Right ventricle myocardium inferior (tissue), 1 donor: ENCODE measurements around the gene SARDH. TPM values are rescaled to one million over a fixed set of nuclear protein-coding genes. Genes with fewer than 3 reads are reported as not detected.
A peak's percentile ranks its signal among the peaks of the same experiment; 100 is the strongest.

Source experiments
- ATAC-seq: fragments of 200-7000 bp; cut with Tn5 transposase; one replicate; pipeline ENCODE4 v1.9.1; 2020; ENCODE audit warnings: mild to moderate bottlenecking, moderate library complexity
- DNase-seq: peaks from one replicate; pipeline ENCODE4 v3.0.0; 2021; ENCODE audit errors: missing footprints
- intact Hi-C: fragments of 100-400 bp; cut with DNase I; formaldehyde crosslinking; loops from one replicate; pipeline ENCODE4 v1.11.0; 2022
- total RNA-seq: library from RNA; stranded (reverse); fragmentation: NEBNext Ultra II Directional; extraction: Animal tissue kit (Norgen Biotek cat#: 25700); gene quantifications from one replicate; pipeline ENCODE4 v1.2.1, GENCODE V29; 2021
- donor health status: DM: no; HTN: yes; CAD: no; lungs with severe emphysema.

The SARDH gene
- total RNA-seq, 1 donor from 2014 or later = 0.41 TPM

DNA sequence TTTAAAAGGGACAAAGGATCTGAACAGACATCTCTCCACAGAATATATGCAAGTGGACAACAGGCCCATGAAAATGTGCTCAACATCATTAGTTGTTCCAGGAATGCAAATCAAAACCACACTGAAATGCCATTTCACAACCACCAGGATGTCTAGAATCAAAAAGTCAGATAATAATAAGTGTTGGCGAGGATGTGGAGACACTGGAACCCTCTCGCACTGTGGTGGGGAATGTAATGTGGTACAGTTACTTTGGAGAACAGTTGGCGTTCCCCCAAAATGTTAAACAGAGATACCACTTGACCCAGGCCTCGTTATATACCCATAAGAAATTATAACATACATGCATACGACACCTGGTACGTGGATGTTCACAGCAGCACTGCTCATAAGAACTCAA is 38.6 kb downstream of the SARDH start:
- DNase-seq = no peak
- intact Hi-C loops = no loop called here
- ATAC-seq = no peak

DNA sequence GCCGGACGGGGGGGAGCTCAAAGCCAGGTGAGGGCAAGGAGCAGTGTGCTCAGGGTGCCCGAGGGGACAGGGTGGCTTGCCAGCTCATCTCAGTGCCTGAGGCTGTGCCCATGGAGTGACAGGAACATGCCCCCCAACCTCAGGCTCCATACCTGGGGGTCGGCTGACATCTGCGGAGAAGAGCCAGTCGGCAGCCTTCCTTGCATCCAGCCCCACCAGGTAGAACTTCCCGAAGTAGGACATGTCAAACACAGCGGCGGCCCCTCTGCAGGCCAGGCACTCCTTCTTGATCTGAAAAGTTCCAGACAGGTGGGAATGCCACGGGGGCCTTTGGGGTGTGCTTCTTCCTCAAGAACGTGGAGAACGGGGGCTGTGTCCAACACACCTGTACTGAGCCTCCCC is 42.1 kb downstream of the SARDH start:
- ATAC-seq (no peak), DNase-seq (peak; percentile 58)
- intact Hi-C loops = no loop called here

DNA sequence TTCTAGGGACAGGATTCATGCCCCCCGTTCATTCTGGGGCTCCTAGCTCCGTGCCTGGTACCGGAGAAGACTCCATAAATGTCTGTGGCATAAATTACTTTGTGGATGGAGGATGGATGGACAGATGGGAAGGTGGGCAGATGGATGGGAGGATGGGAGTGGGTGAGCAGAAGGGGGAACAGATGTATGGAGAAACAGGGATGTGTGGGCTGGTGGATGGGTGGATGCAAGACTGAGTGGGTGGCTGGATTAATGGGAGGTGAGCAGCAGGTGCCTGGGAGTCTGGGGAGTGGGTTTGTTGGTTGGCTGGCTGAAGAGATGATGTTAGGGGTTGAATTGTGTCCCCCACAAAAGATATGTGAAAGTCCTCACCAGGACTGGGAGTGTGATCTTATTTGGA is 43.5 kb downstream of the SARDH start:
- DNase-seq (no peak), ATAC-seq (no peak)
- intact Hi-C loops = no loop called here

DNA sequence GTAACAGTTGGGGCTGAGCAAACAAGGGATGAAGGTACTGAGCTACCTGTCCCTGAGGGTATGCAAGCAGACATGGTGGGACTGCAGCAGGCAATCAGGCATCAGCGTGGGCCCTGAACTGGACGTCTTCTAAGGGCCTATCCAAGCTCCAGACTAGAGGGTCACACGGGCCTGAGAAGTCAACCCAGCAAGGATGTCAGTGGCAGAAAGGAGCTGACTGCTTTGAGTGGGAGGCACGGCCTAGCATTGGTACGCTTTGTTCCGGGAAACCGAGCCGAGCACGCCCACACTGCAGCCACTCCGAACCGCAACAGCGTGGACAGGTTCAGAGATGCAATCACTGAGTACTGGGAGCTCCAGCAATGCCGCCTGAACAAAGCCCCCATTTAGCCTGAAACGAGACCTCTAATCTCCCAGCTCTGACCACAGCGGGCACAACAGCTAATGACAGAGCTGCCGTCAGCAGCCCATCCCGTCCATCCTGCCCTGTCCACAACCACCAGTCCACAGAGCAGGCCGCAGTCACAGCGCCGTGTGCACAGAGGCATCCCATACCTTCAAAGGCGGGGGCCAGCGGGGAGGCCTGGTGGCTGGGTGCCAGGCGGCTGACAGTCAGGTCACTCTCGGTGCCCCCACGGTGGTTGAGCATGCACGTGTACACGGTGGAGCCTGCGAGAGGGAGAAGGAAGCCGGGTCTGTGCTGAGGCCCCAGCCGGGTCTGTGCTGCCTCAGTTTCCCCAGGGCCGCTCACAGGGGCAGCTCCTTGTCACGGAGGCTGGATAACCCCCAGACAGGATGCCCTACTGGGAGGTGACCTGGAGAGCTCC is 44.2 kb downstream of the SARDH start:
- no peak for ATAC-seq
- DNase-seq = peak; percentile 46
- intact Hi-C loops = no loop called here

DNA sequence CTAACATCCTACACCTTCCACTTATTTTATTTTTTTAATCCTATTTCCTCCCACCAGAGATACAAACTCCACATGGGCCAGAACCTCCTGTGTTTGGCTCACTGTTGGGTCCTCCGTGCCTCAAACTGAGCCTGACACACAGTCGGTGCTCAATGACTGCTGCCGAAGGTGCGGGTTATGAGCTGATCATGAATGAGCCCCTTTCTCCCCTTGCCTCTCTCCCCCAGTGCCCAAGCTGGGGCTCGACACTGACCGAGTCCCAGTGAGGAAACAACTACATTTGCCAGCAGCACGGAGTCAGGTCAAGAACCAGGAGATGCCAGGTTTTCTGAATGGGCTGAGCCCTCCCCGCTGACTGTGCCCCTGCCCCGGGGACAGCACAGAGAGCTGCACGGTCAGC is 45.0 kb downstream of the SARDH start:
- peak; percentile 17 for DNase-seq
- ATAC-seq = no peak
- intact Hi-C loops = no loop called here

DNA sequence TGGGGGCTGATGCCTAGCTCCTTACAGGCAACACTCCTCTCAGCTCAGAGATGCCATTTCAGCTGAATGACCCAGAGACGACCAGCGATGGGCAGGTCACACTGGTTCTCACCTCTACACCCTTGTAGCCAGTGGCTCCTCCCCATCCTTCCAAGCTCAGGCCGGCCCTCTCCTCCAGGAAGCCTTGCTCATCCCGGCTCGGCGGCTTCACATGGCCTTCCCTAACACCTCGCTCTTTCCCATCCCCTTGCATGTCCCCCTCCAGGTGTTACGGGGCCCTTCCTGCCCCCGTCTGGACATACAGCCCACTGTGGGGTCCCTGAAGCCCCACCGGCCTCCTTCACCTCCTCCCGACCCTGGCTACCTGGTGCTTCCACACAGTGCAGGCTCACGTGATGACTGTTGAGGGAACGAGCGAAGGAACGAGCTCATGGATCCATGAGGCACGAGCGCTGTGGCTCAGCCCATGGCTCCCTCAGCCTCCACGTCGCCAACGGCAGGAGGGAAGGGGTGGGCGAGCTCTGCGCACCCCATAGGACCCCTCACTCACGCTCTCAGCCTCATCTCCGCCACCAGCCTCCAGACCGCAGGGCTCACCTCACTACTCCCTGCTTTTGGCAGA is 45.7 kb downstream of the SARDH start:
- peak; percentile 60 for DNase-seq
- intact Hi-C loops = no loop called here
- no peak for ATAC-seq

DNA sequence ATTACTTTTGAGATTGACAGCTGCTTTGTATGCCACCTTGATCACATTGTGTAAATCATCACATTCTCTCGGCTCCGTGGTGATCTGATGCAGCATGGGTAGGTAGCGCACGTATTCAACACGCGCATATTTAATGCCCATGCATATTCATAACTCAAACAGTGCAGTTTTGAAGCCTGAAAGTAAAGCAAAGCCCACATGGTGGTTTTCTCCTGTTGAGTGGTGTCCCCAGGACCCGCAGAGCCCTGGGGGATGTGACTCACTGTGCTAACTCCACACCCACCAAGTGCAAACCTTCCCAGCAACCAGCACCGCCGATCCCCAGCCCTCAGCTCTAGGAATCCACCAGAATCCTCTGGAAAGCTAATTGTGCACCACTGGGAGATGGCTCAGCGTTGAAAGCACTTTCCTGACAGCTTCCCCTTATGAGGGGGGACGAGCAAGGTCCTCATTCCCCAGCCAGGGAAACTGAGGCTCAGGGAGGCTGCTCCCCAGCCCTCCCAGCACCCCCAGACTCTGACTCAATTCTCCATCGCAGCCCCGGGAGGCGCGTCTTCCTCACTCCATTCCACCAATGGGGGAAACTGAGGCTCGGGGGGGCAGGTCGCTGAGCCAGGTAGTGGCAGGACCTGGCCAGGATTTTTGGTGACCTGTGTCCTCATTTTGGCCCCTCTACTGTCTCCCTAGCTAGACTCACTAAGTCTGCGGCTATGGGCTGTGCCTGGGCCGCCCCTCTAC is 46.4 kb downstream of the SARDH start:
- intact Hi-C loops = no loop called here
- ATAC-seq (no peak), DNase-seq (peak; percentile 17)

DNA sequence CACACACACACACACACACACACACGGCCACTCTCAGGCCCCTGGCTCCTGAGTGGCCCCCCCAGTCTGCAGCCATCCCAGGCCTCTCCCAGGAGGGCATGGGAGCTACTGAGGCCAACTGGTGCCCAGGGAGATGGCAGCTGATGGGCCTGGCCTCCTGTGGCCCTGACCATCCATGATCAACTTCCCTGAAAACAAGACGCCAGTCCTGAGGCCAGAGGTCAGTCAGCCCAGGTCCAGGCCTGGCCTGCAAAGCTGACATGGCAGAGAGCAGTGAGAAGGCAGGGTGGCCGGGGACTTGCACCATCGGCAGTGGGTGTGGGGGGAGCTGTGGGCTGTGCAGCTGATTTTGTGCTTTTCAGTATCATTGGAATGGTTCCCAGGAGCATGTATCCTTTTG is 47.0 kb downstream of the SARDH start:
- ATAC-seq (no peak), DNase-seq (peak; percentile 64)
- intact Hi-C loops = no loop called here

DNA sequence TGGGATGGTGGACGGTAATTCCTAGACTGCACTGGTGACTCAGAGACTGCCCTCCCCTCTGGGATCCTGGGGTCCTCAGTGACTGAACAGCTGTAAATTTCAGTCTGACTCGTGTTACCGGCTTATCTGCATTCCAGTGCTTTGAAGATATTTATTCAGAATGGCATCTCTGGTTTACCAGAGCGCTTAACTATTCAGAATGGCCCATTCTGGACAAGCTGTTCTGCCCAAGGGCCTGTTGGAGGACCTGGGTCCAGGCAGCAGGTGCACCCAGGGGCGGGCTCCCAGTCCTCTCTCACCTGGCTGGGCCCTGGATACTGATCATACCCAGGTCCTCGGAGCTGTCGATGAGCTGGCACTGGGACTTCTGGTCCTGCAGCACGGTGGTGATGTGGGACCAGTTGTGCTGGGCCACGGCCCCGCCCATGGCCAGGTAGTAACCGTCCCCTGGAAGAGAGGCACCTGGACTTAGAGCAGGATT is 48.0 kb downstream of the SARDH start:
- ATAC-seq (no peak), DNase-seq (peak; percentile 34)

DNA sequence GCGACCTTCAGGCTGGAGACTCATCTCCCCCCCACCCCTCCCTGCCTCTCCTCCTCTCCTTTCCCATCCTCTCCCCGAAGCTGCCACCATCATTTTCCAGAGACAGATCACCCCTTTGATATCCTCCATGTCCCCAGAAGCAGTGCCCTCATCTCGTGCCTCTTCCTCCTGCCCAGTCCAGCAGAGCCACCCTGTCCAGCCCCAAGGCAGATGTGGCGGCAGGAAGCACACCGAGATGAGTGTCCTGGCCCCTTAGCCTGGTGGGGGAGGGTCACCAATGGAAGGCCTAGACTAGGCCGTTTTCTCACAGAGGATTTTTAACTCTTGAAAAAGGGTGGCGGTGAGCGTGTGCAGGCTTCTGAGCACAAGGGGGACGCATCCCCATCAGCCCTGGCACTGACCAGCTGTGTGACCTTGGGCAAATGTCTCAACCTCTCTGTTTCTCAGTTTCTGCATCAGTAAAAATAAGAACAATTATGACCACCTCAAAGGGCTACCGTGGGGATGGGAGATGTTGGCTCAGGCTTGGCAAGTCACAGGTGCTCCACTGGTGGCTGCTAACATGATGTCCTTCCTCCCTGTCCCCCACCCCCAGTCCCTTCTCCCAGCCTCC is 48.9 kb downstream of the SARDH start:
- DNase-seq (peak; percentile 35), ATAC-seq (no peak)
- intact Hi-C loops = loop anchor here (5.0 kb wide), 1 partner anchor 107 kb away; no protein-coding TSS in a partner anchor

More for the DNA sequence above, 48.0 kb downstream of the SARDH start:
- intact Hi-C loops = no loop called here

DNA sequence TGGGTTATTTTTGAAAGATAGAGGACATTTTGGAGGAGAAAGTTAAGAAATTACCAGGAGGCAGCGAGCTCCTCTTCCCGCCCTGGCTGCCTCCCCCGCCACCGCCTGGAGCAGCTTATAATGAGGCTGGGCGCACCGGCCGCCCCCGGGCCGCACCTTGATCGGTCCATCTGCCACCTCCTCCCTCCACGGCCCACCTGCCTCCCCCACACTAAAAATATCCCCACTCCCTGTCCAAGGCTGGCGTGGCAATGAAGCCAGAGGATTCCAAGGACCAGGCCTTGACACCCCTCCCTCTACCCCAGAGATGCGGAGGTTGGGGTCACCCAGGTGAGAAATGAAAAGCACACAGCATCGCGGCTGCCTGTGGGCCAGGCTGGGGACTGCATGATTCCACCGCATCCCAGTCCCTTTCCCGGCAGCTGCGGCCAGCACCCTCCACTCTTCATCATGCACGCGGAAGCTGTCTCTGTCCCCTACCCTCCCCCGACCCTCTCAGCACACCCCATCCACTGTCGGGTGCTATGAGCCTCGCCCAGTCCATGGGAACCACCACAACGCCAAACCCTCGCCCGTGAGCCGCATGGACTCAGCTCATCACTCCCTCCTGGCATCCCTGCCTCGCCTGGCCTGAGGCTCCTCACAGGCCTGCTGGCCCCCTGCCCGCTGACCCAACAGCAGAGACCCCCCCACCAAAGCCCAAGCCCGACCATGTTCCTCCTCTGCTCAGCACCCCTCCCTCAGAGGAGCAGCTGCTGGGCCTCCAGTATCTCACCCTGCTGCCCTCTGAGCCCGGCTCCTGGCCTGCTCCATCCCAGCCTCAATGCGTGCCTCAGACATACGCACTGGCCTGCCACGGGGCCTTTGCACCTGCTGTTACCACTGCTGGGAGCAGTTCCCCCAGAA is 50.0 kb downstream of the SARDH start:
- no peak for ATAC-seq
- intact Hi-C loops = loop anchor here (5.0 kb wide), 1 partner anchor 106 kb away; no protein-coding TSS in a partner anchor
- DNase-seq = peak; percentile 67

DNA sequence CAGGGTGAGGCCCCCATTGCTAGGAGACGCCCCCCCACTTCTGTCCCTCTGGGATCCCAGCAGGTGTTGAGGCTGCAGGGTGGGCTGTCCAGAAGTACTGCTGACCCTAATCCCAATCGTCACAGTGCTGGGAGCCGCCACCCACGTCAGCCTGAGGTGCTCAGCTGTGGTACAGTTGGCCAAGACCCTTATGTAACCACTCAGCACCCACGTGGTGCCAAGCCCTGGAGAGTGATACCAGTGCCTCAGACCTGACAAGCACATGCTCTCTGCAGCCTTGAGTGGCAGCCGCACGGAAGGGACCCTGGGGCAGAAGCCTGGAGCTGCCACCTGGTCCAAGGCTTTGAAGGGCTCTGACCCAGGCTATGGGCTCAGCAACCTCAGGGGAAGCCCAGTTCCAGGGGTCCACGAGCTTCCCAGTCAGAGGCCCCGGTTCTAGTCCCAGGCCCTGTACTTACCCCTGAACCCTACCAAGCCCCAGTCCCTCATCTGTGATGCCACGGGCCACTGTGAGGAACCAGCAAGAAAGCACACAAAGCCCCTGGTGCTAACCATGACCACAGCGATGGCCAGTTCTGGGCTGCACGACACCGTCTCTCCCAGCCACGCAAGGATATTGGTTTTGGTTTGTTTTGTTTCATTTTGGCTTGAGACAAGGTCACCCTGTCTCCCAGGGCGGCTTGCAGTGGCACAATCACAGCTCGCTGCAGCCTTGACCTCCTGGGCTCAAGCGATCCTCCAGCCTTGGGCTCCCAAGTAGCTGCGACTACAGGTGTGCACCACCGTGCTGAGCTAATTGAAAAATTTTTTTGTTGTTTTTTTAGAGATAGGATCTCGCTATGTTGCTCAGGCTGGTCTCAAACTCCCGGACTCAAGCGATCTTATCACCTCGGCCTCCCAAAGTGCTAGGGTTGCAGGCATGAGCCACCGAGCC is 51.2 kb downstream of the SARDH start:
- ATAC-seq (peak; percentile 48), DNase-seq (peak; percentile 76)
- intact Hi-C loops = loop anchor here (5.0 kb wide), 1 partner anchor 105 kb away; no protein-coding TSS in a partner anchor

DNA sequence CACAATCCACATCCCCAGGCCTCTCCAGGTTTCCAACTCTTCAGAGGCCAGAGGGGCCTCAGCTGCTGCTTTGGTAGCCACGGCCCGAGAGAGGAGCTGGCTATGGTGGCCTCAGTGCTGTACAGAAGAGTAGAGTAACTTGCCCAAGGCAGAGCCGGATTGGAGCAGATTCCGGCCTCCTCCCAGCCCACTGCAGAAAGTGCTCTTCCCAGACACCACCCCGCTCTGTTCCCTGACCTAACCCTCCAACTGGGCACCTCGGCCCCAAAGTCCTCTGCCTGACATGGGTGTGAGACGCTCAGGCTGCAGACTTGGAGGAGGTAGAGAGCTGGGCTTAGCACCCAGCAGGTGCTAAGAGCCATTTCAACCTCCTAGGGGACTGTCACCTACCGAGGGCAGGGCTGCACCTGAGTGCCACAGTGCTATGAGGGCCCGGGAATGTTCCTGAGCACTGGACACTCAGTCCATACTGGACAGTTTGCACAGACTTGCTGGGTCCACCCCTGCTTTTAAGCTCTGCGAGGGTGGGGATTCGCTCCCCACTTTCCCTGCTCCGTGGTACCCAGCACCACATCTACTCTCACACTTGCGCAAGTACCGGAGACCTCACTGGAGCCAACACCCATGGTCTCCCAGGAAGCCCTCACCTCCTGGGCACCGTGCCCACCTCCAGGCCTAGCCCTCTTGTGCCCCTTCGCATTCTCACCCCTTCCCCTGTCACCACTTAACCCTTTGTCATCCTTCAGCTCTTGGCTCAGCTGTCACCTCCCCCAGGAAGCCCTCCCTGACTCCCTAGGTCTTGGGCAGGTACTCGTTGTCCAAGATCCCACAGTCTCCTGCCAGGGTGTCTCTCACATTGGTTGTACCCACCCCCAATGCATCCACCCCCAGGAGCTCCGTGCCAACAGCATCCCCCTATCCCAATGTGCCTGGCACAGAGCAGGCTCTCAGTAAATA is 52.2 kb downstream of the SARDH start:
- DNase-seq (peak; percentile 41), ATAC-seq (no peak)
- intact Hi-C loops = loop anchor here (5.0 kb wide), 1 partner anchor 104 kb away; no protein-coding TSS in a partner anchor

DNA sequence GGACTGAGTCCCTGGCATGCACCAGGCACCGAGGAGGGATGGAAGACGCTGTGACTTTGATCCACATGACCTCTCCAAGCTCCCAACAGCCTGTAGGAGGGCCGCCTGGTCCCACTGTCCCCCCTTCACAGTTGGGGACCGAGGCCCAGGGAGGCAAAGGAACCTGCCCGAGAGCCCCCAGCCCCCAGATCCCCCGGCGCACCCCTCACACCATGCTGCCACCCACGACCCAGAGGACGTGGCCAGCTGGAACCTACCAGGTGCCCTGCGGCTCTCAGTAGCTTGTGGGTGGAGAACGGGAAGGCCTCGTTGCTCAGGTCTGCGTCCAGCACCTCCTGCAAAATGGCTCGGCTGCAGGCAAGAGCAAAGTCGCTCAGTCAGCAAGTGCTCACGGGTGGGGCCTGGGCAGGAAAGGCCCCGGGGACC is 53.2 kb downstream of the SARDH start:
- ATAC-seq (no peak), DNase-seq (peak; percentile 56)
- intact Hi-C loops = loop anchor here (5.0 kb wide), 1 partner anchor 103 kb away; no protein-coding TSS in a partner anchor

DNA sequence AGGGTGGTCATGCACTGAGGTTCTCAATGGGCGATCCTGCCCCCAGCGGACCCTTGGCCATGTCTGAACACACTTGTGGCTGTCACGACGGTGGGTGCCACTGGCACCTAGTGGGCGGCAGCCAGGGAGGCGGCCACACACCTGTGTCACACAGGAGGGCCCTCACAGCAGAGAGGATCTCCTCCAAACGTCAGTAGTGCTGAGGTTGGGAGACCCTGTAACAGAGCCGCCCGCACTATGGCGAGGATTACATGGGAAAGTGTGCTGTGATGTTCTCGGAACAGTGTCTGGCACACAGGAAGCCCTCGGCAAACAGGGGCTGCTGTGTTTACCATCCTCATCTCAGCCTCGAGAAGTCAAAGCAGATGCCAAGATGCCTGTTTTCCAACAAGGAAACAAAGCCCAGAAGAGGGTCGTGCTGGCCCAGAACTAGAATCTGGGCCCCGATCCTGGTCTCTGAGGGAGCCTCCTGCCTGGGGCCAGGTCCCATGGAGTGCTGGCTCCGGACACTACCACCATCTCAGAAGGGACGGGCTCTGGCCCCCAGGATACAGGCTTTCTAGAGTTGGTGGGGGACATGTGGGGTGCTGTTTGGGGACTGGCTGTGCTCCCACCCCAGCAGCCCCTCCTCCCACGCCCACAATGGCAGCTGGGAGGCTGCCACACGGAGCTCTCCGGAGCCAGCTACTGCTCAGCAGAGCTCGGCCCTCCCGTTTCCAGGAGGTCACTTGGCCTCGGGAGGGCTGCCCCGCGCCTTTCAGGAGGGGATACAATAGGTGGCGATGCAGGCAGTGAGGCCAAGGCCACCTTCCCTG is 53.8 kb downstream of the SARDH start:
- intact Hi-C loops = no loop called here
- peak; percentile 72 for DNase-seq

More for the DNA sequence above, 53.8 kb downstream of the SARDH start:
- ATAC-seq = peak; percentile 45
